Measurements from ENCODE around the gene IL5RA.

The IL5RA gene

DNA sequence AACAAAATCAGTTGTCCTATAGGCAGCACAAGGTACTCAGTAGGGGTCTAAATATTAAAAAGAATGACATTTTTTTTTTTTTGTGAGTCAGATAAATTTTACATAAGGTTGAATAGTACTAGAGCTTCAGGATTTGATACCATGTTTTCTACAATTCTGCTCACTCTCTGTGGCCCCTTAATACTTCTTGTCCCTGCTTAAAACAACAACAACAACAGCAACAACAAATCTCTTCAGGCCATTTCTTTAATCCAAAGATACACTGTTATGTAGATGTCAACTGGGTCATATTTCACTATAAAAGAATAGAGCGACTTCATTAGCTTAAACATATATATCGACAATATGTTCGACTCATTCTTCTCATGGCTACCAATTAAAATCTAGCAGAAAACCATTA is 3.0 kb downstream of the IL5RA start:
- DNase-seq: no peak

DNA sequence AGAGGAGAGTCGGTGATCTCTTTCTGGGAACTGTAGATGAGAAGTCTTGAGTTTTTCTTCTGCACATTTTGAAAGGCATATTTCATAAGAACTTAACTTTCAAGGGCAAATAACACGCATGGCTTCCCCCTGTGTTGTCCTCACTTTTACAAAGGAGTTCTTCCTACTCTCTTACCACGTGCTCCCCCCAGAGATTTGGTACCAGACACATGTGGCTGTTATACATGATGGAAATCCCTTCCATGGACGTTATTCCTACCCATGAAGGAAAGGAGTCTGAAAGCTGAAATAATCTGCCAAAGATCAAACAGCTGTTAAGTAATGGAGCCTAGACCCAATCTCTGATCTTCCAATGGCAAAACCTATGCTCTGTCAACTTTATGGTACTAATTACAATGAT is 4.4 kb downstream of the IL5RA start:
- DNase-seq: no peak

DNA sequence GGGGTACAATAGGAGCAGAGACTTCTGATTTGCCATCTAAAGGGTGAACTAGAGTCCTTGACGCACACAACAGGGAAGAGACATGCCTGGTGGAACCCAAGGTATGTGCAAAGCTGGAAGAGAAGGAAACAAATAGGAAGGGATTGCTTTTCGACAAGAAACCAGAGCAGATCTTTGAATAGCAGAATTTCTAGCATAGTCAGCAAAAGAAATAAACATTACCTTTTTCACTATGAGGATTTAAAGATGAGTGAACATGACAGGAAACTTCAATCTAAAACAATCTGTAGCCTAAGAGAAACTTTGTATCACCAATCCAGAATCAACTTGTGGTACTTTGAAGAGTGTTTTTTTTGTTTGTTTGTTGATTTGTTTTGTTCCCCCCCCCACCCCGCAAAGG is 4.9 kb downstream of the IL5RA start:
- no peak for DNase-seq

DNA sequence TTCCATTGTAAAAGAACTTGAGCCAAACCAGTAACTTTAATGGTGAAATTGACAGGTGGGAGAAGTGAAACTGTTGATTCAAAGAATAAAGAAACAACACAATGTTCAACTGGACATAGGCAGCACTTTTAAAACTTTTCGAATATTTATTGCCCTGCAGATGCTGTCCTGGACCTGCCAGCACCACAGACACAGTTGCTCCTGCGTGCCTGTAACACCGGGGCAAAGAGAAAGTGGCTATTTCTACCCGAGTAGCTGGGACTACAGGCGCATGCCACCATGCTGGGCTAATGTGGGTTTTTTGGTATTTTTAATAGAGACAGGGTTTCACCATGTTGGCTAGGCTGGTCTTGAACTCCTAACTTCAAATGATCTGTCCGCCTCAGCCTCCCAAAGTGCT is 7.4 kb downstream of the IL5RA start:
- DNase-seq: no peak

DNA sequence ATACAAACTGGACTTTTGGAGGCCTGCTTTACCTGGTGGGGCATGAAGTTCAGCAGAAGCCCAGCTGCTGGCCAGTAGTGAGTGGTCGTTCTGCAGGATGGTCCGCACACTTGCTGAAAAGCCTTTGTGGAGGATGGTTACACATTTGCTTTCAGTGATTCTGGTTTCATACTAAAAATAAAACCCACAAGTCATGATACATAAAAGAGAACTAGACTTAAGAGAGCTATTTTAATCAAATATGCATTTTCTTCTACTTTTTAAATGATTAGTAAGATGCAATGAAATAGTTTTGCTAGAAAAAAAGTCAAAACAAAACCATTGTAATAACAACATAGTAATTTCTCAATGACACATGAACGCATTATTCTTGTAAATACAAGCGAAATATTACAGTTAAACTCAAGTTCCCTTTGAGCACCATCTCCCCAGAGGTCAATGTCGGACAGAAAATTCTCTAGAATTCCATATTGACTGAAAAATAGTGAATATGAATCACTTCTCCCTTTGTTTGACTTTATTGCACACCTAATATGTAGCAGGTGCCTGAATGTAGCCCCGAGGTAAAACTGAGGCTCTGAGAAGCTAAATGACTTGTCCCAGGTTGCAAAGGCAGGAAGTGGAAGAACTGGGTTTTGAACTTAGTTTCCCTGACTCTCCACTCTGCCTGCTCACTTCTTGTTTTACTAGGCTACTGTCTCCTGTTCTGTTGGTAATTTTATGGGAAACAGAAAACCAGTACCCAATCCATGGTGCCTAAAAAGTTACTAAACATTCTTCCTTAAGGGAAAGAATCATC is 8.3 kb downstream of the IL5RA start:
- DNase-seq: no peak

DNA sequence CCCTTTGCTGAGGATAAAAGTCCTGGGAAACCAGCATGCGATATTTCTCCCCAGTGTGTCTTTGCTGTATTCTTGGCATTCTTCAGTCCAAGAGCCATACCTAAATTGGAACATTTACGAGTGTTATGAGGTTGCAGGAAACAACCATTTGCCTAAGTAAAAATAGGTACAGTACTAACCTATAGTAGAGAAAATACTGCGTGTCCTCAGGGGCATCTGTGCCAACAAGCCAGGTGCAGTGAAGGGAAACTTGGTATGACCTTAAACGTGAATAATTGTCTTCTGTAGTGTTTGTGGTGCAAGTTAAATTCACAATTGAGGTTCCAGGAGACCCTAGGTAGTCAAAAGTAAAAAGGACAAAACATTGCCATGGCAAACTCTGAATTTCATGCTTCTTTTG is 12.2 kb downstream of the IL5RA start:
- no peak for DNase-seq

DNA sequence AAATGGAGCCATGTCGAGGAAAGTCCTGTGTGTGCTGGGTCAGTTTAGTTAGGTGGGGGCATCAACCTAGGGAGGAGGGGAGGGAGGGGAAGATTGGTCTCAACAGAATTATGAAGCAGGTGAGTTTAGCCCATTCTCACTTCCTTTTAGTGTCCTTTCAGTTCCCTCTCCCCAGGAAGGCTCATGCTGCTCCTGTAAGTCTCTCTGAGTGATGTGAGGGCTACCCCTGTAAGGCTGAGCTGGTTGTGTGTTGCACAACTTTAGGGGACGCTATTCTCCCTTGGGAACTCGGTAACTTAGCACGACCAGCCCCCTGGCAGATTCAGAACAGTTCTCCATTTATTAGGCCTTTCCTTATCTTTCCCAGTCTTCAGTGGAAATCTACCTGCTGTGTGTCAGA is 21.2 kb downstream of the IL5RA start:
- DNase-seq: no peak

DNA sequence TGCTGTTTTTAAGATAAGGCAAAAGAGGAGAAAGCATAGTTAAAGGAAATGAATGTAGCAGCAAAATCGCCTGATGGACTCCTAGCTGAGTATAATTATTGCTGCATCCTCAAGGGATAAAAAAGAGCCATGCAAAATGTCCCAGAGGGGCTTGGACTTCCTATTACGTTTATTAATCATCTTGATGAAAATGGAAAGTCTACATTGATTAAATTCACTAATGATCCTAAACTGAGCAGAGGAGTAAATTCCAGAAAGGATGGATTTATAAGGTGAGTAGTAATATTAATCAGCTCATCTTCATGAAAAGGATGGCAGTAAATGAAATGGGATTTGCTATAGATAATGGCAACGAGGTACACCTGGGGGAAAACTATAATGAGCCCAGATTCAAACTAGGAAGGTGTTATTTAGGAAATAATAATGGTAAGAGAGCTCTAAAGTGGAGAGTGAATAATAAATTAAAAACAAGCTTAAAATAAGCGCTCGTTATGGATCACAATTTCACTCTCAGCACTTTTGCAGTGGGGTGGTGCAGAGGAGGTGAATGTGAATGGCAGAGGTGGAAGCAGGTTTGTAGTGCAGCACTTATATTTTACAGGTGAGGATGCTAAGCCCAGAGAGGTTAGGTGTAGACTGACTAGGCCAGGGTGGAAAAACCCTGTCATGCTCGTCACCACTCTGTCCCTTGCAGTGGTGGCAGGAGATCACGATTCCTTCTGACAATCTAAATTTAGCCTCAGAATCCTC is 22.3 kb downstream of the IL5RA start:
- no peak for DNase-seq

DNA sequence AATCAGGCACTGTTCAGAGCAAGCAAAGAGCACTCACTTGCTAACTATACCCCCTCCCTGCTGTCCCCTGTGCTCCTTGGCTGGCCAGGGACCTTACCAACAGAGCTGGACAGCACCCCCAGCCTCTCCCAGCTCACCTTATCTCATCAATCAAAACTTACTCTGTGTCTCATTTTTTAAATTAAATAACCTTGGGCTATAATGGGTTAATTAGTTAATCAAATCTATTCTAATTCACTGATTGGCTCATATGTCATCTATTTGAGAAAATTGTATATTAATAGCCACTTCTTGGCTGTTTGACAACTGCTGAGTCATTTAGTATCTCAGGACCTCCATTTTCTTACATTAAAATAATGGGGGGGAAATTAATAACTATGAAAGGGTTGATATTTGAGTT is 22.9 kb downstream of the IL5RA start:
- DNase-seq: no peak

DNA sequence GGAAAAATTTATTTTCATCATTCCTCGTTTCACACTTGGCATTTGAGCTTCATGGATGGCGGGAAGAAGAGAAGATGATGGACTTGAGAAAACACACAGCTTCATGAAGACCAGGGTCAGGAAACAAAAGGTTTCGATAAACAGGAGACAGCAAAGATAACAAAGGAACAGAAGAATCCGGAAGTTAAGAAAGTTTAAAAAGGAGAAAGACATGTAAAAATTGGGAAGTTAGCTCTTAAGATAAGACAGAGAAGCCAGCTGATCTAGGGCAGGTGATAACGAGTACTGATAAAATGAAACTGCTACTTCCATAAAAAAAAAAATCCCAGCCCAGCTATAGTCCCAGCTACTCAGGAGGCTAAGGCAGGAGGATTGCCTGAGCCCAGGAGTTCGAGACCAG is 23.9 kb downstream of the IL5RA start:
- DNase-seq: no peak

DNA sequence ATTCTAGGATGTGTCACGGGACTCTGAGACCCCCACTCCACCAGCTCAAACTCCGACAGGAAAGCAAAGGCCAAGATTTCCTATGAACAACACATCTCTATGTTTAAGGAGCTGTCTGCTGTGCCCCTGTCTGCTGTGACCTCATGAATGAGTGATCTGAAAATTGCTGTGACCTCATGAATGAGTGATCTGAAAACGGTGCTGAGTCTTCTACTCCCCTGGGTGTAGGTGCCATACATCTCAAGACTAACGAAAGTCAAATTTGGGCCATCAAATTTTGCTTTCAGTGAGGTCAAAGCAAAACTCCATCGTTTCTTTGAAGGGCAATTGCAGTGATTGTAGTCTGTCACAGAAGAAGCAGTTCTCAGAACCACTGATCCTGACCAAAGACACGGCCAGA is 24.4 kb downstream of the IL5RA start:
- DNase-seq: no peak

DNA sequence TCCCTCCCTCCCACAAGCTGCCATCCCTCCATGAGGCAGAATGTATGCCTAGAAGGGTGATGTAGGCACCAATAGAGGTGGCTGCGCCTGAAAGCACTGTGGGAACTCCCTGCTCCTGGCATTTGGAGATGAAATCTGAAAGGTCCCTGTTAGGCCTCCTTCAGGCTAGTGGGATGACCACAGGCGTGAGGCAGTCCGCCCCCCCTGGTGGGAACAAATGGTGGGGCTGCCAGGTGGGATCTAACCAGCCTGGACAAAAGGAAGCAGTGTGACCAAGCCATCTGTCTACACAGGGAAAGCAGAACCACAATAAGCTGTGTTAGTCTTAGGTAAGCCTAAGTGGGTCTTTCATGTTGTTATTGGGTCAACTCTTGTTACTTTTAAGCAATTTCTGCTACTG is 25.3 kb downstream of the IL5RA start:
- no peak for DNase-seq

DNA sequence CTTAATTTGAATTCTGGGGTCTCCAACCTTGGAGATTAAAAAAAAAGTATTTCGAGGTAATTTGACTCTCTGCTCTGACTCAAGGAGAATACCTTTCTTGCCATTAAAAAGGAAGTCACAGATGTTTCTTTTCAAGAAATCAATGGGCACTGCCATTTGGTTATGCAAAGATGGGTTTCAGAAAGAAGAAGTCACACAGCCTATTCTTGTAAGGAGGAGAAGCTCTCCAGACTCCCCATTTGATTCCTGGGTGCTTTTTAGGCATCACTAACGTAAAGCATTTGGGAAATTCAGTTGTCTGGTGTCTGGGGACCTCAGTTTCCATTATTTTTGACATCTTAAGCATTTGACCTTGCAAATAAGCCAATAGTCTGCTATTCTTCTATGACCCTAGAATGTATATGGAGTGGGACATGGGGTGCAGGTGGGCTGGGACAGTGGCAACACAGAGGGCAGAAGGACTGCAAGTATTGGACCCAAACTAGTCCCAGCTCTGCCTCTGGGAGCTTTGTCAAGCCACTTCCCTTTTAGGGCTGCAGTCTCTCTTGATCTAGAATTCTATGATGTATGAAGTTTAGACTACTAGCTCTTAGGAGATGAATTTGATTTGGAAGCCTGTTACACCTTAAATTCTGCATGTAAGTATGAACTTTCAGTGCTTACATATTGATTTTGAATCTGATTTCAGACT is 27.8 kb downstream of the IL5RA start:
- DNase-seq: no peak

DNA sequence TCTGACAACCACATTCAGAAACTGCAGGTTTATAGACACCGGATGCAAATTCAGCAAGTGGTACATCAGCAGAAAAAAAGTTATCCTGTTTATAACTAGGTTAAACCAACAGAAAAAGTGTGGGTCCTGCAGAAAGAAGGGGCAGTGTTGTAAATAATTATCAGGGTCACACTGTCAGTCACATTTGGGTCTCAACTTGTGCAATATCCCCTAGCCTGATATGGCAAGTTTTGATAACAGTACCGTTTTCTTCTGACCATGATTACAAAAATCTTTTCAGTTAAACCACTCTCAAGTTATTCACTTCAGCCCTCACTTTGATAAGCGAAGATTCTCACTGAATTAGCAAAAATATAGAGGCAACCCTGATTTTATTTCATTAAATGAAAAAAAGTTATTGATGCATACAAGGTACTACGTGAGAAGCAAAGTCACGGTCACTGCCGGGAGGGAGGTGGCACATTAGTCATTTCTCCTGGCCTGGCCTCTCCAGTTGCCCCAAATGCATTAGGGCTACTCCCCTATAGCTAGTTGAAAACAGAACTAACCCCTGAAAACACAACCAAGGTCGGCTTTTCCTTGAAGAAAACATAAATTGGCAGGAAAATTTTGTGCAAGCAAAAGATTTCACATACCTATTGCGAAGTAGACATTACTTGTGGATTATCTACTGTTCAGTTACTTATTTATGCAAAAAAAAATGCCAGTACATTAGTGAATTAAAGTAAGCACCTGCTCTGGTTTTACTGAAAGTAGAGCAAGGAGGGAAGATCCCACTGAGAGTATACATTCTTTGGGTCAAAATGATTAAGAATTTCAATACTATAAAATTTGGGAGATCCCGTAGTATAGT is 28.6 kb downstream of the IL5RA start:
- DNase-seq: no peak

DNA sequence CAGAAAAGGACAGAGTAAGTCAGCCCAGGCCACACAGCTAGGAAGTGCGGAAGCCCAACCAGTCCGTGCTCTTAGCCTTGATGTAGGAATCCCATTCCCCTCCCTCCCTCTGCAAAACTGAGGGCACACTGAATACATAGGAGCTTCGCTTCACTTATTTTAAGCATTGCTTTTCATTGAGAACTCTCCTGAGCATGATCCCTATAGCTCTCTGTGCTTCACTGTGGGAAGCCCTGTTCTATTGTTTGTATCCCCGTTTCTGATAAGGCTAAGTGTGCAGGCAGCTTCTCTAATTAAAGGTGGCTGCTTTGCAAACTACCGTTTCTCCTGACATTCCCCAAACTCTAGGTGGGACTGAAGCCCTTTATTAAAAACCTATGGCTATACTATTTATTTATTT is 29.9 kb downstream of the IL5RA start:
- no peak for DNase-seq

DNA sequence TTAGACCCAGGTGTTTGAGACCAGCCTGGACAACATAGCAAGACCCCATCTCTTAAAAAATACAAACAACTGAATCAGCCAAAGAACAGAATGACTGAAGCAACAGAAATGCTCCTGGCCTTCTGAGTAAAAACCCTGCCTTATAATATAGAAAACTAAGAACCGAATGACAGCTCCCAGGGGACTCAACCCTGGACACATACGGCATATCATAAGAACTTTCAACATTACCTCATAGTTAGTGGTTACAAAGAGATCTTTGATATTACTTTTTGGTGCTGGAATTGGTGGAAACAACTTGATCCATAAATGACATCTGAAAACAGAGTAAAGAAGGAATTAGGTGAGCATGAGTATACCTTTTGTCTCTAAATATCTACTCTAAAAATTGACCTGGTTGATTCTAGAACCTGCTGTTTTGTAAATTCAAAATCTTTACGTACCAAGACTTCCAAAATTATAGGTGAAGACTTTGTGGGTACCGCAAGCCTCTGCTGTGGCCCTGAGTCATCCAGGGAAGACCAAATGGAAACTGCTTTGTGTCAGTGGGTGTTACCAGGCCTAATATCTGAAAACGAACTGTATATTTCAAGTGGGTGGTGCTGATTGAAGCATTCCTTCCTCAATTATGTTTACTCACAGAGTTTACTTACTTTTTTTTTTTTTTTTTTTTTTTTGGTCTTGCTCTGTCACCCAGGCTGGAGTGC is 35.5 kb downstream of the IL5RA start:
- no peak for DNase-seq

DNA sequence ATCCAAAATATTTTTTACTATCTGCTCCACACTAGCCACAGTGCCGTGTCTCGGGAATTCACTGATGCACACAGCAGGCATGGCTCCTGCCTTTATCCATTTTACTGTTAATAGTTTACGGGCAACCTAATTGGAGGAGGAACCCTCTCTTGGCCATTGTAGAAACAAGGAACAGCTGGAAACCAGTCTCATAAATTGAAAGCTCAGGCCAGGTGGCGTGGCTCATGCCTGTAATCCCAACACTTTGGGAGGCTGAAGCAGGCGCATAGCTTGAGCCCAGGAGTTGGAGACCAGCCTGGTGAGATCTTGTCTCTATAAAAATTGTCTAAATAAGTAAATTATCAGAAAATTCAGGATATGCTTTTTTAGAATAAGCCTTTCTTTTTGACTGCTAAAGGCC is 39.0 kb downstream of the IL5RA start:
- no peak for DNase-seq

DNA sequence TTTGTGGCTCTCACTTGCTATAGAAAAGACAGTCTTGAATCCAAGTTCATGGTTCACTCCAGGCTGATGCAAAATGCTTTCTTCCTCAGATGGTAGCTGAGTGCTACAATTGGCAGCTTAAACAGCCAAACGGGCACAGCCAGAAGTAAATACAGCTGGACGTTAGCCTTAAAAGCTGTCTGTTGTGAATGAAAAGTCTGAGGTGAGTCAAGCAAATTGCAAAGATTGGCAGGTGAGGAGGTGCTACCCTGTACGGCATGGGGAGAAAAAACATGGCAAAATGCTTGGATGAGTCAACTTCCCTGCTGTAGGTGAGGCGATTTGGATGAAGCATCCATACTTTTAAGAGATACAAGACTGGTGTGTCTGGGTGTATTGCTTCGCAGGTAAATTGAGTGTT is 40.5 kb downstream of the IL5RA start:
- DNase-seq: no peak

DNA sequence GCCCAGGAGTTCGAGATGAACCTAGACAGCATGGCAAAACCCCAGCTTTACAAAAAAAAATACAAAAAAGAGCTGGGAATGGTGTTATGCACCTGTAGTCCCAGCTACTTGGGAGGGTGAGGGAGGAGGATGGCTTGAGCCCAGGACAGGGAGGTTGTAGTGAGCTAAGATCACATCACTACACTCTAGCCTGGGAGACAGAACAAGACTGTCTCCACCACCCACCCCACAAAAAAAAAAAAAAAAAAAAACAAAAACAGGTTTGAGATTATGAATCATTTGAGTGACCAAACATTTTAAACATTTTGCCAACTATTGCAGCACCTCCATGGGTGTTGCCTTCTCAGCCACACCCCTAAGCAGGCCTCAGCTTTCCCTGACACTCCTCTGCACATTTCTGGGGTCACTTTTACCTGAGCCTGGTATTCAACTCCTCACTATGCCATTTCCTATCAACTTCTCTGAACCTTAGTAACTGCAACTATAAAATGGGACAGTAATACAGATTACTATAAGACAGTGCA is 41.8 kb downstream of the IL5RA start:
- no peak for DNase-seq

DNA sequence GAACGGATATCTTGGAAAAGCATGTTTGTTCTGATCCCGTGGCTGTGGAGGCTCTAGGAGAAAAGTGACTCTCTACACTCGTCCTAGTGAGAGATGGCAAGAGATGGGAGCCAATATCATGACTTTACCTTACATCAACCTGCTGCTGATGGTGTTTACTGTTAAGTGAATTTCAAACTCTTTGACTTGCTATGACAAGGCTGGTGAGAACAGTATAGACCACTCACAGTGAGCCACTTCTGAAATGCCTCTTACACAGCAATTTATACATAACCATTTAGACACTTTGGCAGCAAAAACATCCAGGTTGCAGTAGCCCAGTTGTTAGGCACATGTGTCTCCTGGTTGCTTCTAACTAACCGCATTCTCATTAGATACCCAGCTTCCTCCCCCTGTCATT is 43.3 kb downstream of the IL5RA start:
- DNase-seq: no peak

DNA sequence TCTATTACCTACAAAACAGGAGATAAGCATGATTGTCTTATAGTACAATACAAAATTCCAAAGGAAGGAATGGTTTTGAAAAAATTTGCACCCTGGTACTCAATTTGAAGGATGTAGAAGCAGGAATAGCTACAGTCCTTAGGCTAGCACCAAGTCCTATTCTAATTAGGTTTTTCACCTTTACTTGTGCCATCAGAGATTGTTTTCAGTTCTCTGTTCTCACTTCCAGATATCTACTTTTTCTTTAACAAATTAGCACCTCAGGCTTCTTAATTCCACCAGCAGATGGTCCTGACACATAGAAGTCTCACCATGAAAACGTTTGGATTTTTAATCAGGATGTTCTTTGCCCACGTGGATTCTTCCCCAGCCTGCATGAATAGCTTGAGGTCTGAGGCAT is 43.8 kb downstream of the IL5RA start:
- DNase-seq: no peak

DNA sequence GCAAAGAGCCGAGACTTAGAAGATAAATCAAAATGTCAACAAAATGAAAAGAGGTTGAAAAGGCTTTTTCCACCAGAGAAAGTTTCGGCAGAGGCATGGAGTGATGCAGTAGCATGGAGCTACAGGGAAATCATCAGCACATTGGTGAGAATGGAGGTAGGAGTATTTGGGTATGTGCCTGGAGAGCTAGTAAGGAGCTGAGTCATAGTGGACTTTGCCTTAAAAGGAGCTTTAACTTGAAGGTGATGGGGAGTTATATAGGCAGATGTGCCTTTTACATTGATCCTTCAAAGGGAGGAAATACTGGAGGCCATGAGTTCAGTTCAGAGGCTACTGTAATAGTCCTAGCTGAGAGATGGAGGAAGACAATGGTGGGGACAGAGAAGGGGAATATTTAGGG is 44.3 kb downstream of the IL5RA start:
- DNase-seq: no peak

All from right kidney (tissue), 1 donor.